ENCODE measurements around the gene PTN.

DNA sequence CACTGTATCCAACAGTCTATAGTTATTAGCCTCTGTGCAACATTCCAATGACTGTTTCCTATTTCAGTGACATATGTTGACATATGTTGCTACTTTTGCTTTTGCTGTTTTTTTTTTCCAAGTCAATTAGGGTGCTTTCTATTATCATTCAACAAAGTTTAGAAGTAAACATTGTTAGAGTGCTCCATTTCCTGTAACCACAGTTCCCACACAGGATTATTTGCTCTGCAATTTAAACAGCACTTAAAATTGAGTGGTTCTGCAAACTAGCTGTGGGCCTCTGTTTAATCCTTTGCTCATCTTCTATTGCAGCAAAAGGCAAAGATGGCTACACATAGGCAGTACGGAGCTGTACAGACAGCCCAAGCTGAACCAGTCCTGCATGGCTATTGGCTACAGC, 46.5 kb upstream of the PTN start:
- TF ChIP-seq HDAC2 (IDR thresholded peaks at IDR 0.05) (no peak), EP300 (IDR thresholded peaks at IDR 0.05; ENCODE audit: borderline replicate concordance in 1 of 2, control insufficient read depth in 1 of 2, low read depth in 2 of 2, low read length in 2 of 2) (no peak), TBL1XR1 (IDR thresholded peaks at IDR 0.05; ENCODE audit: low read depth, low read length) (no peak), RAD21 (IDR thresholded peaks at IDR 0.05; ENCODE audit: insufficient read depth, low read depth, low read length) (no peak), KAT2A (conservative IDR thresholded peaks at IDR 0.05; ENCODE audit: control insufficient read depth, low read depth, low read length) (no peak)
